ENCODE data around the gene TASL.

DNA sequence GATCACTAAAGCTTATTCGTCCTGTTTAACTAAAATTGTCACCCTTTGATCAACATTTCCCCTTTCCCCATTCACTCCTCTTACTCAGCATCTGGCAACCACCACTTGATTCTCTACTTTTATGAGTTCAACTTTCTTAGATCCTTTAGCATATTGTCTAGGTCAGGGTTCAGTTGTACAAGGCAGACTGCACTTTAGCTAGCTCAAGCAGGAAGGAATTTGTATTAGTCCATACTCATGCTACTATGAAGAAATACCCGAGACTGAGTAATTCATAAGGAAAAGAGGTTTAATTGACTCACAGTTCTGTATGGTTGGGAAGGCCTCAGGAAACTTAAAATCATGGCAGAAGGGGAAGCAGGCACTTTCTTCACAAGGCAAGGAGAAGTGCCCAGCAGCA, 44.3 kb downstream of the TASL start:
- TF ChIP-seq, protein P1, sequence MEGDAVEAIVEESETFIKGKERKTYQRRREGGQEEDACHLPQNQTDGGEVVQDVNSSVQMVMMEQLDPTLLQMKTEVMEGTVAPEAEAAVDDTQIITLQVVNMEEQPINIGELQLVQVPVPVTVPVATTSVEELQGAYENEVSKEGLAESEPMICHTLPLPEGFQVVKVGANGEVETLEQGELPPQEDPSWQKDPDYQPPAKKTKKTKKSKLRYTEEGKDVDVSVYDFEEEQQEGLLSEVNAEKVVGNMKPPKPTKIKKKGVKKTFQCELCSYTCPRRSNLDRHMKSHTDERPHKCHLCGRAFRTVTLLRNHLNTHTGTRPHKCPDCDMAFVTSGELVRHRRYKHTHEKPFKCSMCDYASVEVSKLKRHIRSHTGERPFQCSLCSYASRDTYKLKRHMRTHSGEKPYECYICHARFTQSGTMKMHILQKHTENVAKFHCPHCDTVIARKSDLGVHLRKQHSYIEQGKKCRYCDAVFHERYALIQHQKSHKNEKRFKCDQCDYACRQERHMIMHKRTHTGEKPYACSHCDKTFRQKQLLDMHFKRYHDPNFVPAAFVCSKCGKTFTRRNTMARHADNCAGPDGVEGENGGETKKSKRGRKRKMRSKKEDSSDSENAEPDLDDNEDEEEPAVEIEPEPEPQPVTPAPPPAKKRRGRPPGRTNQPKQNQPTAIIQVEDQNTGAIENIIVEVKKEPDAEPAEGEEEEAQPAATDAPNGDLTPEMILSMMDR (IDR thresholded peaks at IDR 0.05), result no peak
- TF ChIP-seq, protein P2, sequence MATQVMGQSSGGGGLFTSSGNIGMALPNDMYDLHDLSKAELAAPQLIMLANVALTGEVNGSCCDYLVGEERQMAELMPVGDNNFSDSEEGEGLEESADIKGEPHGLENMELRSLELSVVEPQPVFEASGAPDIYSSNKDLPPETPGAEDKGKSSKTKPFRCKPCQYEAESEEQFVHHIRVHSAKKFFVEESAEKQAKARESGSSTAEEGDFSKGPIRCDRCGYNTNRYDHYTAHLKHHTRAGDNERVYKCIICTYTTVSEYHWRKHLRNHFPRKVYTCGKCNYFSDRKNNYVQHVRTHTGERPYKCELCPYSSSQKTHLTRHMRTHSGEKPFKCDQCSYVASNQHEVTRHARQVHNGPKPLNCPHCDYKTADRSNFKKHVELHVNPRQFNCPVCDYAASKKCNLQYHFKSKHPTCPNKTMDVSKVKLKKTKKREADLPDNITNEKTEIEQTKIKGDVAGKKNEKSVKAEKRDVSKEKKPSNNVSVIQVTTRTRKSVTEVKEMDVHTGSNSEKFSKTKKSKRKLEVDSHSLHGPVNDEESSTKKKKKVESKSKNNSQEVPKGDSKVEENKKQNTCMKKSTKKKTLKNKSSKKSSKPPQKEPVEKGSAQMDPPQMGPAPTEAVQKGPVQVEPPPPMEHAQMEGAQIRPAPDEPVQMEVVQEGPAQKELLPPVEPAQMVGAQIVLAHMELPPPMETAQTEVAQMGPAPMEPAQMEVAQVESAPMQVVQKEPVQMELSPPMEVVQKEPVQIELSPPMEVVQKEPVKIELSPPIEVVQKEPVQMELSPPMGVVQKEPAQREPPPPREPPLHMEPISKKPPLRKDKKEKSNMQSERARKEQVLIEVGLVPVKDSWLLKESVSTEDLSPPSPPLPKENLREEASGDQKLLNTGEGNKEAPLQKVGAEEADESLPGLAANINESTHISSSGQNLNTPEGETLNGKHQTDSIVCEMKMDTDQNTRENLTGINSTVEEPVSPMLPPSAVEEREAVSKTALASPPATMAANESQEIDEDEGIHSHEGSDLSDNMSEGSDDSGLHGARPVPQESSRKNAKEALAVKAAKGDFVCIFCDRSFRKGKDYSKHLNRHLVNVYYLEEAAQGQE (IDR thresholded peaks at IDR 0.05; ENCODE audit: insufficient read depth in 1 of 2, low read depth in 2 of 2, low read length in 1 of 2), result no peak

Measured in Panc1 (cell line).